Hematopoietic multipotent progenitor cell treated with erythropoietin and hydrocortisone succinate and interleukin-3 and kit ligand, for 6 days (in vitro differentiated cells): Measurements from ENCODE around the gene RSPH10B.
"Not testable (repeated sequence)": the region's sequence is repeated elsewhere in the genome, so short reads cannot be mapped to it uniquely, and the experiment has no call there.

Experiments
- DNase-seq: peaks from one replicate; pipeline ENCODE4 v3.0.0-alpha.2; 2015

The RSPH10B gene

GRCh38 chr7:5970347-5970911 is at the start of gene RSPH10B:
RSPH10B (minus strand) TSS chr7:5970689; CDS start chr7:5967116, 3,573 bp downstream.
- not testable (repeated sequence) for DNase-seq

GRCh38 chr7:6016653-6016966 is 46.1 kb upstream of the RSPH10B start:
- DNase-seq = no peak

GRCh38 chr7:6015917-6016652 is 45.6 kb upstream of the RSPH10B start:
- DNase-seq = no peak

- no peak for DNase-seq
Observed at GRCh38 chr7:6012355-6013104, 42.0 kb upstream of the RSPH10B start.

- no peak for DNase-seq
Observed at GRCh38 chr7:6011541-6011940, 41.1 kb upstream of the RSPH10B start.

- not testable (repeated sequence) for DNase-seq
Observed at GRCh38 chr7:6010370-6010769, 39.9 kb upstream of the RSPH10B start.

GRCh38 chr7:6008668-6009611 is 38.5 kb upstream of the RSPH10B start, which contains the start of the genes AIMP2 and PMS2:
AIMP2 (plus strand) TSS chr7:6009272; CDS start chr7:6009364, 92 bp downstream.
PMS2 (minus strand) TSS chr7:6009049; CDS start chr7:6009019, 30 bp downstream.
- peak; percentile 99 for DNase-seq

GRCh38 chr7:6007835-6008590 is 37.5 kb upstream of the RSPH10B start:
- DNase-seq = not testable (repeated sequence)

GRCh38 chr7:6007386-6007785 is 36.9 kb upstream of the RSPH10B start:
- DNase-seq = no peak

- DNase-seq = peak; percentile 90
Observed at GRCh38 chr7:5997210-5997808, 26.8 kb upstream of the RSPH10B start.

- not testable (repeated sequence) for DNase-seq
Observed at GRCh38 chr7:5987061-5987460, 16.6 kb upstream of the RSPH10B start.

- DNase-seq = not testable (repeated sequence)
Observed at GRCh38 chr7:5979680-5980314, 9.3 kb upstream of the RSPH10B start.

- not testable (repeated sequence) for DNase-seq
Observed at GRCh38 chr7:5973580-5973979, 3.1 kb upstream of the RSPH10B start.

GRCh38 chr7:5963810-5964209 is 6.7 kb downstream of the RSPH10B start:
- not testable (repeated sequence) for DNase-seq

GRCh38 chr7:5963205-5963604 is 7.3 kb downstream of the RSPH10B start:
- not testable (repeated sequence) for DNase-seq

GRCh38 chr7:5934945-5935450 is 35.5 kb downstream of the RSPH10B start:
- DNase-seq = not testable (repeated sequence)

- DNase-seq = not testable (repeated sequence)
Observed at GRCh38 chr7:5931905-5932644, 38.4 kb downstream of the RSPH10B start.

- DNase-seq = not testable (repeated sequence)
Observed at GRCh38 chr7:5931250-5931649, 39.2 kb downstream of the RSPH10B start.

GRCh38 chr7:5930290-5930689 is 40.2 kb downstream of the RSPH10B start:
- not testable (repeated sequence) for DNase-seq
